Gastrocnemius medialis (tissue), 4 donors: Measurements from ENCODE around the gene KIAA1217. TPM values are rescaled to one million over a fixed set of nuclear protein-coding genes. Genes with fewer than 3 reads are reported as not detected.

Source experiments
- ATAC-seq, 2 donors: fragments of 150-250 bp; one replicate each; pipeline ENCODE4 v1.9.1; 2016
- DNase-seq, 2 donors: peaks; one replicate each; pipeline ENCODE4 v3.0.0-alpha.2; 2019
- H3K27ac ChIP-seq, 4 donors: fragments of 200-600 bp; sonication (generic); 1 replicate in 1 of 4; 2 replicates in 3 of 4; pipeline ENCODE4 v1.5.1; 2016 to 2018; ENCODE audit warnings: mild to moderate bottlenecking in 2 of 4, moderate library complexity in 1 of 4
- H3K27me3 ChIP-seq, 3 donors: fragments of 200-600 bp; sonication (generic) in 2 of 3; 1 replicate in 1 of 3; 2 replicates in 2 of 3; pipeline versions ENCODE4 v1.5.1 to v1.6.0; 2016 to 2019; ENCODE audit warnings: mild to moderate bottlenecking in 1 of 3, moderate library complexity in 1 of 3
- H3K36me3 ChIP-seq, 2 donors: fragments of 200-600 bp; sonication (generic) in 1 of 2; one replicate each; pipeline ENCODE4 v1.5.1; 2017 to 2018
- H3K4me1 ChIP-seq, 2 donors: fragments of 200-600 bp; sonication (generic) in 1 of 2; one replicate each; pipeline ENCODE4 v1.5.1; 2016 to 2017; ENCODE audit warnings: mild to moderate bottlenecking in 2 of 2
- H3K4me3 ChIP-seq, 4 donors: fragments of 200-600 bp; sonication (generic) in 3 of 4; 1 replicate in 1 of 4; 2 replicates in 3 of 4; pipeline ENCODE4 v1.5.1; 2016 to 2019; ENCODE audit warnings: mild to moderate bottlenecking in 2 of 4
- H3K9me3 ChIP-seq, 3 donors: fragments of 200-600 bp; sonication (generic) in 2 of 3; 1 replicate in 1 of 3; 2 replicates in 2 of 3; pipeline ENCODE4 v1.5.1; 2016 to 2019
- CTCF ChIP-seq, 5 experiments: fragments of 450-650 bp in 3 of 5; fragments of 200-600 bp in 2 of 5; sonication (generic) in 2 of 5; IDR thresholded peaks in 4 of 5; conservative IDR thresholded peaks in 1 of 5; 1 replicate in 4 of 5; 2 replicates in 1 of 5; pipeline ENCODE4 v1.5.1; 2016 to 2019; ENCODE audit warnings: antibody characterized with exemption in 5 of 5, mild to moderate bottlenecking in 3 of 5, moderate library complexity in 3 of 5
- POLR2A ChIP-seq, 2 donors: fragments of 450-650 bp; IDR thresholded peaks; one replicate each; pipeline ENCODE4 v1.6.1; 2017; ENCODE audit warnings: antibody characterized with exemption in 2 of 2, mild to moderate bottlenecking in 2 of 2, moderate library complexity in 2 of 2
- in situ Hi-C, 4 donors: fragments of 200-750 bp; cut with MboI; loops; one replicate each; pipeline versions ENCODE4 v1.15.0 to v1.8.0; 2017; ENCODE audit warnings: low sequenced_read_pairs in 4 of 4
- intact Hi-C: fragments of 100-400 bp; cut with DNase I; formaldehyde crosslinking; loops from one replicate; pipeline ENCODE4 v1.15.1; 2023; ENCODE audit warnings: low total_unique reads
- total RNA-seq, 4 donors: library from RNA; depleted of rRNA; stranded (reverse); fragments of >200 nt; gene quantifications; one replicate each; pipeline versions ENCODE4 v1.1.0 to v1.2.3, GENCODE V29; 2016

The KIAA1217 gene
- total RNA-seq, 4 donors from 2014 or later, result 152 to 266 (median 155) TPM

- in situ Hi-C loops, result loop anchor here (10.0 to 25.0 kb wide), 3 partner anchors 156 to 318 kb away; no protein-coding TSS in a partner anchor
- no peaks in the 10 kb centered on the region for H3K9me3 ChIP-seq
- TF ChIP-seq CTCF (IDR thresholded peaks at IDR 0.05 in 4 of 5, conservative IDR thresholded peaks at IDR 0.05 in 1 of 5), result no peak
- TF ChIP-seq POLR2A (IDR thresholded peaks at IDR 0.05), result no peak
- no peak for ATAC-seq
- no peak for DNase-seq
- H3K27ac ChIP-seq, result peak overlapping the region; percentile 92 to 96 (median 94)
- H3K27me3 ChIP-seq, result no peaks in the 10 kb centered on the region
- peaks cover 49 to 51% of the 10 kb centered on the region in 2 donors for H3K4me1 ChIP-seq
- H3K36me3 ChIP-seq, result no peaks in the 10 kb centered on the region
- no peak overlapping the region for H3K4me3 ChIP-seq
- intact Hi-C loops, result loop anchor here (5.0 to 10.0 kb wide), 4 partner anchors 89 to 808 kb away; partner anchors contain the start of genes ENKUR and THNSL1
These were observed 2.6 kb upstream of the KIAA1217 start for GRCh38 chr10:24206334-24206733.

GRCh38 chr10:24206926-24207325 lies 2.0 kb upstream of the KIAA1217 start:
- in situ Hi-C loops (loop anchor here (10.0 to 25.0 kb wide), 3 partner anchors 155 to 318 kb away; no protein-coding TSS in a partner anchor), intact Hi-C loops (loop anchor here (5.0 to 10.0 kb wide), 4 partner anchors 90 to 808 kb away; partner anchors contain the start of genes ENKUR and THNSL1)
- peak overlapping the region; percentile 92 to 96 (median 94) for H3K27ac ChIP-seq
- peaks cover 54 to 55% of the 10 kb centered on the region in 2 donors for H3K4me1 ChIP-seq
- H3K36me3 ChIP-seq, result no peaks in the 10 kb centered on the region
- H3K9me3 ChIP-seq, result no peaks in the 10 kb centered on the region
- no peak for TF ChIP-seq POLR2A (IDR thresholded peaks at IDR 0.05)
- TF ChIP-seq CTCF (IDR thresholded peaks at IDR 0.05 in 4 of 5, conservative IDR thresholded peaks at IDR 0.05 in 1 of 5), result no peak
- no peak overlapping the region for H3K4me3 ChIP-seq
- no peaks in the 10 kb centered on the region for H3K27me3 ChIP-seq
- ATAC-seq (peak in 1 of 2 donors; percentile 4), DNase-seq (no peak)

GRCh38 chr10:24207341-24207740 lies 1.6 kb upstream of the KIAA1217 start:
- no peak for DNase-seq
- Histone ChIP-seq H3K4me1 (peaks cover 58 to 60% of the 10 kb centered on the region in 2 donors), H3K36me3 (no peaks in the 10 kb centered on the region), H3K27ac (peak overlapping the region; percentile 92 to 96 (median 94)), H3K27me3 (no peaks in the 10 kb centered on the region), H3K9me3 (no peaks in the 10 kb centered on the region), H3K4me3 (peak overlapping the region in 2 of 4 donors; percentile 66 to 86)
- intact Hi-C loops (loop anchor here (5.0 to 10.0 kb wide), 4 partner anchors 90 to 807 kb away; partner anchors contain the start of genes ENKUR and THNSL1), in situ Hi-C loops (loop anchor here (10.0 to 25.0 kb wide), 3 partner anchors 155 to 317 kb away; no protein-coding TSS in a partner anchor)
- ATAC-seq, result no peak
- TF ChIP-seq POLR2A (IDR thresholded peaks at IDR 0.05), result no peak
- no peak for TF ChIP-seq CTCF (IDR thresholded peaks at IDR 0.05 in 4 of 5, conservative IDR thresholded peaks at IDR 0.05 in 1 of 5)

GRCh38 chr10:24207781-24208611 lies 942 bp upstream of the KIAA1217 start:
- DNase-seq (peak in 1 of 2 donors; percentile 44), ATAC-seq (peak; percentile 52 to 66)
- peaks cover 65% of the 10 kb centered on the region in 2 donors for H3K4me1 ChIP-seq
- H3K4me3 ChIP-seq, result peak overlapping the region; percentile 62 to 86 (median 69)
- H3K27ac ChIP-seq, result peak overlapping the region; percentile 92 to 96 (median 94)
- no peaks in the 10 kb centered on the region for H3K36me3 ChIP-seq
- in situ Hi-C loops, result loop anchor here (10.0 to 25.0 kb wide), 3 partner anchors 154 to 317 kb away; no protein-coding TSS in a partner anchor
- no peak for TF ChIP-seq CTCF (IDR thresholded peaks at IDR 0.05 in 4 of 5, conservative IDR thresholded peaks at IDR 0.05 in 1 of 5)
- TF ChIP-seq POLR2A (IDR thresholded peaks at IDR 0.05), result no peak
- no peaks in the 10 kb centered on the region for H3K27me3 ChIP-seq
- intact Hi-C loops, result loop anchor here (5.0 to 10.0 kb wide), 4 partner anchors 91 to 807 kb away; partner anchors contain the start of genes ENKUR and THNSL1
- H3K9me3 ChIP-seq, result no peaks in the 10 kb centered on the region
